Measurements from ENCODE around the gene TSPAN2. TPM values are rescaled to one million over a fixed set of nuclear protein-coding genes. Genes with fewer than 3 reads are reported as not detected.

Gene TSPAN2
- total RNA-seq, 4 donors from 2014 or later = 1.0 to 5.1 (median 2.2) TPM

- TF ChIP-seq CTCF (IDR thresholded peaks at IDR 0.05; ENCODE audit: low read depth) = no peak
These were observed 1.1 kb downstream of the TSPAN2 start for GRCh38 chr1:115088115-115088778.

- TF ChIP-seq CTCF (IDR thresholded peaks at IDR 0.05; ENCODE audit: low read depth) = no peak
These were observed 3.0 kb downstream of the TSPAN2 start for GRCh38 chr1:115086176-115086830.

- no peak for TF ChIP-seq CTCF (IDR thresholded peaks at IDR 0.05; ENCODE audit: low read depth)
These were observed 4.3 kb downstream of the TSPAN2 start for GRCh38 chr1:115084902-115085511.

- TF ChIP-seq CTCF (IDR thresholded peaks at IDR 0.05; ENCODE audit: low read depth) = no peak
These were observed 6.4 kb downstream of the TSPAN2 start for GRCh38 chr1:115082949-115083348.

GRCh38 chr1:115078708-115079107 lies 10.6 kb downstream of the TSPAN2 start:
- TF ChIP-seq CTCF (IDR thresholded peaks at IDR 0.05; ENCODE audit: low read depth) = no peak

- no peak for TF ChIP-seq CTCF (IDR thresholded peaks at IDR 0.05; ENCODE audit: low read depth)
These were observed 11.3 kb downstream of the TSPAN2 start for GRCh38 chr1:115077984-115078330.

- no peak for TF ChIP-seq CTCF (IDR thresholded peaks at IDR 0.05; ENCODE audit: low read depth)
These were observed 11.9 kb downstream of the TSPAN2 start for GRCh38 chr1:115077286-115077983.
